GM23248 (cell line): ENCODE measurements around the gene SIGLEC11. TPM values are rescaled to one million over a fixed set of nuclear protein-coding genes. Genes with fewer than 3 reads are reported as not detected.
A peak's percentile ranks its signal among the peaks of the same experiment; 100 is the strongest.
"Not testable (repeated sequence)": the region's sequence is repeated elsewhere in the genome, so short reads cannot be mapped to it uniquely, and the experiment has no call there.

ENCODE experiments used
- DNase-seq: peaks from one replicate; pipeline ENCODE4 v3.0.0-alpha.2; 2015
- H2AFZ ChIP-seq: fragments of 200-600 bp; sonication (generic); 2 replicates; pipeline ENCODE4 v1.6.1; 2016; ENCODE audit warnings: antibody characterized with exemption
- H3F3A ChIP-seq: fragments of 200-600 bp; sonication (generic); 2 replicates; pipeline ENCODE4 v1.6.1; 2016; ENCODE audit warnings: mild to moderate bottlenecking, antibody characterized with exemption, mixed run types; ENCODE audit not compliant: insufficient read depth
- H3K27ac ChIP-seq: fragments of 200-600 bp; sonication (generic); 2 replicates; pipeline ENCODE4 v1.5.1; 2016; ENCODE audit warnings: mild to moderate bottlenecking
- H3K27me3 ChIP-seq: fragments of 200-600 bp; sonication (generic); replicated peaks from 2 replicates; pipeline ENCODE4 v1.6.1; 2016; ENCODE audit warnings: mild to moderate bottlenecking; ENCODE audit not compliant: insufficient read depth
- H3K36me3 ChIP-seq: fragments of 200-600 bp; sonication (generic); 2 replicates; pipeline ENCODE4 v1.6.1; 2016; ENCODE audit warnings: low read depth, mild to moderate bottlenecking
- H3K4me1 ChIP-seq: fragments of 200-600 bp; sonication (generic); 2 replicates; pipeline ENCODE4 v1.6.1; 2016; ENCODE audit warnings: mild to moderate bottlenecking; ENCODE audit not compliant: insufficient read depth
- H3K4me2 ChIP-seq: fragments of 200-600 bp; sonication (generic); one replicate; pipeline ENCODE4 v1.6.1; 2016; ENCODE audit warnings: mild to moderate bottlenecking; ENCODE audit not compliant: unreplicated experiment
- H3K4me3 ChIP-seq: fragments of 200-600 bp; sonication (generic); 2 replicates; pipeline ENCODE4 v1.5.1; 2016; ENCODE audit warnings: mild to moderate bottlenecking
- H3K79me2 ChIP-seq: fragments of 200-600 bp; sonication (generic); 2 replicates; pipeline ENCODE4 v1.6.1; 2016; ENCODE audit warnings: mild to moderate bottlenecking; ENCODE audit not compliant: insufficient read depth
- H3K9ac ChIP-seq: fragments of 200-600 bp; sonication (generic); 2 replicates; pipeline ENCODE4 v1.6.1; 2016; ENCODE audit warnings: mild to moderate bottlenecking
- H3K9me2 ChIP-seq: fragments of 200-600 bp; sonication (generic); 2 replicates; pipeline ENCODE4 v1.6.1; 2016; ENCODE audit warnings: mixed run types, mild to moderate bottlenecking, moderate library complexity; ENCODE audit not compliant: insufficient read depth
- H3K9me3 ChIP-seq: fragments of 200-600 bp; sonication (generic); one replicate; pipeline ENCODE4 v1.6.1; 2017; ENCODE audit warnings: low read depth
- H4K20me1 ChIP-seq: fragments of 200-600 bp; sonication (generic); 2 replicates; pipeline ENCODE4 v1.6.0; 2016; ENCODE audit not compliant: insufficient read depth
- EZH2 ChIP-seq: fragments of 200-600 bp; sonication (generic); IDR thresholded peaks from 2 replicates; pipeline ENCODE4 v1.6.1; 2018; ENCODE audit warnings: antibody characterized with exemption, mild to moderate bottlenecking; ENCODE audit not compliant: insufficient read depth, poor library complexity, severe bottlenecking
- EZH2phosphoT487 ChIP-seq: fragments of 200-600 bp; sonication (generic); IDR thresholded peaks from 2 replicates; pipeline ENCODE4 v1.6.1; 2018; ENCODE audit warnings: antibody characterized with exemption, moderate library complexity, mild to moderate bottlenecking, low read depth; ENCODE audit not compliant: insufficient read depth
- WGBS, 2 experiments: methylation state at CpG; one replicate each; pipeline ENCODE4 v1.1.6; 2015 to 2017; ENCODE audit warnings: low lambda C conversion rate in 2 of 2, low coverage in 1 of 2; ENCODE audit errors: missing lambda C conversion rate in 2 of 2; 5-methylcytosine and 5-hydroxymethylcytosine counted together
- in situ Hi-C: fragments of 300-500 bp; cut with MboI; formaldehyde crosslinking; loops from 2 replicates; pipeline ENCODE4 v1.15.0; 2020
- polyA plus RNA-seq: library from polyadenylated mRNA; unstranded; fragments of >200 nt; fragmentation: Nextera tagmentation; extraction: Ambion mirVana; gene quantifications from 2 replicates; pipeline ENCODE4 v1.2.1, GENCODE V29; 2016
- total RNA-seq: library from RNA; depleted of rRNA; stranded (reverse); fragments of >200 nt; shearing (Covaris generic); gene quantifications from 2 replicates; pipeline ENCODE4 v1.2.3, GENCODE V29; 2014

SIGLEC11 gene
- total and polyA plus RNA-seq, 2 experiments from 2014 or later, result not detected

GRCh38 chr19:49949742-49950589 is 11.0 kb downstream of the SIGLEC11 start:
- H3K4me3 ChIP-seq, result no peak overlapping the region
- H3K9me3 ChIP-seq, result no peaks in the 10 kb centered on the region
- no peak overlapping the region for H3K27ac ChIP-seq
- H3K4me1 ChIP-seq, result no peaks in the 10 kb centered on the region; the same call in 1 of the 2 replicates
- H3K9ac ChIP-seq, result no peak overlapping the region
- WGBS, 2 experiments, result 43 to 48% methylated on average over 11 of the region's 11 CpGs
- DNase-seq, result peak; percentile 13
- H3F3A ChIP-seq, result no peaks in the 10 kb centered on the region
- no peak overlapping the region for H3K4me2 ChIP-seq
- TF ChIP-seq EZH2, result no peak
- no peak for TF ChIP-seq EZH2phosphoT487
- no peaks in the 10 kb centered on the region for H4K20me1 ChIP-seq
- no peaks in the 10 kb centered on the region for H3K9me2 ChIP-seq
- H3K27me3 ChIP-seq, result peaks cover 10% of the 10 kb centered on the region
- in situ Hi-C loops, result loop anchor here (25.0 kb wide), 1 partner anchor 187 kb away; no protein-coding TSS in a partner anchor
- no peaks in the 10 kb centered on the region for H3K79me2 ChIP-seq
- no peak overlapping the region for H2AFZ ChIP-seq
- H3K36me3 ChIP-seq, result no peaks in the 10 kb centered on the region

- H3K4me2 ChIP-seq, result no peak overlapping the region
- no peak overlapping the region for H3K9ac ChIP-seq
- no peaks in the 10 kb centered on the region for H4K20me1 ChIP-seq
- no peaks in the 10 kb centered on the region for H3K79me2 ChIP-seq
- H2AFZ ChIP-seq, result no peak overlapping the region
- H3F3A ChIP-seq, result no peaks in the 10 kb centered on the region
- TF ChIP-seq EZH2phosphoT487 (no peak), EZH2 (no peak)
- no peaks in the 10 kb centered on the region for H3K4me1 ChIP-seq
- peaks cover 10% of the 10 kb centered on the region; the same call in 1 of the 2 replicates for H3K27me3 ChIP-seq
- no peaks in the 10 kb centered on the region for H3K36me3 ChIP-seq
- H3K9me2 ChIP-seq, result no peaks in the 10 kb centered on the region
- H3K27ac ChIP-seq, result no peak overlapping the region
- no peak overlapping the region for H3K4me3 ChIP-seq
- no peaks in the 10 kb centered on the region for H3K9me3 ChIP-seq
- DNase-seq, result no peak
- in situ Hi-C loops, result loop anchor here (25.0 kb wide), 1 partner anchor 191 kb away; no protein-coding TSS in a partner anchor
- 63 to 73% methylated on average over 8 of the region's 8 CpGs for whole genome bisulfite sequencing, 2 experiments
Measured at GRCh38 chr19:49946415-49946814, 14.6 kb downstream of the SIGLEC11 start.

- H3K9me3 ChIP-seq, DNase-seq, H4K20me1 ChIP-seq, H3K27ac ChIP-seq, H3F3A ChIP-seq, H3K9me2 ChIP-seq, H3K4me2 ChIP-seq, H3K9ac ChIP-seq, H3K4me1 ChIP-seq, H3K36me3 ChIP-seq, H2AFZ ChIP-seq, H3K4me3 ChIP-seq, H3K79me2 ChIP-seq: not testable (repeated sequence)
- H3K27me3 ChIP-seq, result 0 out of 2 replicates have a peak, but pooled peaks cover 10% of the 10 kb centered on the region
- WGBS, 2 experiments, result 68 to 74% methylated on average over 5 of the region's 5 CpGs
- in situ Hi-C loops, result loop anchor here (25.0 kb wide), 1 partner anchor 193 kb away; no protein-coding TSS in a partner anchor
Measured at GRCh38 chr19:49944567-49944966, 16.4 kb downstream of the SIGLEC11 start.

GRCh38 chr19:49940482-49940791 is 20.5 kb downstream of the SIGLEC11 start:
- Histone ChIP-seq H3K4me2 (no peak overlapping the region), H3K27me3 (0 out of 2 replicates have a peak, but pooled peaks cover 10% of the 10 kb centered on the region), H3K4me3 (no peak overlapping the region), H3K27ac (no peak overlapping the region), H3K9me3 (no peaks in the 10 kb centered on the region), H3K36me3 (no peaks in the 10 kb centered on the region), H2AFZ (no peak overlapping the region), H3K9ac (no peak overlapping the region), H3F3A (no peaks in the 10 kb centered on the region), H3K4me1 (no peaks in the 10 kb centered on the region), H4K20me1 (no peaks in the 10 kb centered on the region), H3K9me2 (no peaks in the 10 kb centered on the region), H3K79me2 (no peaks in the 10 kb centered on the region)
- 81 to 88% methylated on average over 5 of the region's 5 CpGs for WGBS, 2 experiments
- TF ChIP-seq EZH2 (no peak), EZH2phosphoT487 (no peak)
- in situ Hi-C loops, result loop anchor here (25.0 kb wide), 1 partner anchor 197 kb away; no protein-coding TSS in a partner anchor
- DNase-seq, result no peak
